ENCODE results near the gene TRIM44. TPM values are rescaled to one million over a fixed set of nuclear protein-coding genes. Genes with fewer than 3 reads are reported as not detected.
"Not testable (repeated sequence)": the region's sequence is repeated elsewhere in the genome, so short reads cannot be mapped to it uniquely, and the experiment has no call there.

The TRIM44 gene
- total RNA-seq, 1 donor from 2014 or later, result 34.7 TPM

GRCh38 chr11:35750315-35750714 is 87.7 kb downstream of the TRIM44 start:
- intact Hi-C loops (cut with micrococcal nuclease), result no loop called here

- intact Hi-C loops (cut with micrococcal nuclease), result no loop called here
Measured at GRCh38 chr11:35750981-35751663, 88.5 kb downstream of the TRIM44 start.

- intact Hi-C loops (cut with micrococcal nuclease), result no loop called here
Measured at GRCh38 chr11:35751664-35752061, 89.1 kb downstream of the TRIM44 start.

- intact Hi-C loops (cut with micrococcal nuclease), result no loop called here
Measured at GRCh38 chr11:35752115-35752514, 89.5 kb downstream of the TRIM44 start.

GRCh38 chr11:35753573-35753972 is 91.0 kb downstream of the TRIM44 start:
- intact Hi-C loops (cut with micrococcal nuclease), result not testable (repeated sequence)

- intact Hi-C loops (cut with micrococcal nuclease), result not testable (repeated sequence)
Measured at GRCh38 chr11:35759951-35760350, 97.4 kb downstream of the TRIM44 start.

GRCh38 chr11:35761899-35762298 is 99.3 kb downstream of the TRIM44 start:
- intact Hi-C loops (cut with micrococcal nuclease), result no loop called here

- intact Hi-C loops (cut with micrococcal nuclease), result no loop called here
Measured at GRCh38 chr11:35763301-35763700, 100.7 kb downstream of the TRIM44 start.

GRCh38 chr11:35763765-35764164 is 101.2 kb downstream of the TRIM44 start:
- intact Hi-C loops (cut with micrococcal nuclease), result no loop called here

- intact Hi-C loops (cut with micrococcal nuclease), result no loop called here
Measured at GRCh38 chr11:35764417-35764816, 101.8 kb downstream of the TRIM44 start.

- intact Hi-C loops (cut with micrococcal nuclease), result no loop called here
Measured at GRCh38 chr11:35765211-35765610, 102.6 kb downstream of the TRIM44 start.

GRCh38 chr11:35766651-35767050 is 104.1 kb downstream of the TRIM44 start:
- intact Hi-C loops (cut with micrococcal nuclease), result no loop called here

GRCh38 chr11:35770425-35770824 is 107.8 kb downstream of the TRIM44 start:
- intact Hi-C loops (cut with micrococcal nuclease), result not testable (repeated sequence)

GRCh38 chr11:35771722-35772121 is 109.1 kb downstream of the TRIM44 start:
- intact Hi-C loops (cut with micrococcal nuclease), result no loop called here

- intact Hi-C loops (cut with micrococcal nuclease), result not testable (repeated sequence)
Measured at GRCh38 chr11:35777241-35777640, 114.7 kb downstream of the TRIM44 start.

GRCh38 chr11:35778943-35779342 is 116.4 kb downstream of the TRIM44 start:
- intact Hi-C loops (cut with micrococcal nuclease), result not testable (repeated sequence)

GRCh38 chr11:35779409-35779808 is 116.8 kb downstream of the TRIM44 start:
- intact Hi-C loops (cut with micrococcal nuclease), result no loop called here

GRCh38 chr11:35780951-35781860 is 118.6 kb downstream of the TRIM44 start:
- intact Hi-C loops (cut with micrococcal nuclease), result no loop called here

GRCh38 chr11:35781861-35782470 is 119.4 kb downstream of the TRIM44 start:
- intact Hi-C loops (cut with micrococcal nuclease), result no loop called here

- intact Hi-C loops (cut with micrococcal nuclease), result loop anchor here (2.0 kb wide), 1 partner anchor 121 kb away; the partner anchor contains the start of gene TRIM44
Measured at GRCh38 chr11:35783809-35784208, 121.2 kb downstream of the TRIM44 start.

GRCh38 chr11:35784699-35785098 is 122.1 kb downstream of the TRIM44 start:
- intact Hi-C loops (cut with micrococcal nuclease), result loop anchor here (2.0 kb wide), 1 partner anchor 122 kb away; the partner anchor contains the start of gene TRIM44
